ENCODE measurements around the gene DEFB132. TPM values are rescaled to one million over a fixed set of nuclear protein-coding genes. Genes with fewer than 3 reads are reported as not detected.

Gene DEFB132
- total and polyA plus RNA-seq, 2 of the 13 experiments (the other 11 are each of a cell fraction or from before 2014, with no cell fraction given), result not detected

GRCh38 chr20:309841-310644 is 52.5 kb downstream of the DEFB132 start (continued):
- TF ChIP-seq ZNF513 (CRISPR knock-in tag; conservative IDR thresholded peaks at IDR 0.05) (no peak), DNMT1 (CRISPR knock-in tag; IDR thresholded peaks at IDR 0.05) (no peak), ZNF775 (CRISPR knock-in tag; IDR thresholded peaks at IDR 0.05; ENCODE audit: borderline replicate concordance) (no peak; the same call in 1 of the 2 replicates), SP1 (IDR thresholded peaks at IDR 0.05) (no peak), SP1 (CRISPR knock-in tag; IDR thresholded peaks at IDR 0.05) (peak; percentile 73), FOXC1 (CRISPR knock-in tag; IDR thresholded peaks at IDR 0.05; ENCODE audit: borderline replicate concordance) (peak; percentile 71; the same call in 1 of the 2 replicates), ZNF710 (CRISPR knock-in tag; IDR thresholded peaks at IDR 0.05; ENCODE audit: borderline replicate concordance) (peak; percentile 98), TAF1 (CRISPR knock-in tag; IDR thresholded peaks at IDR 0.05) (peak; percentile 65), GATA4 (IDR thresholded peaks at IDR 0.05; ENCODE audit: borderline replicate concordance, low read depth) (no peak), ZSCAN31 (CRISPR knock-in tag; IDR thresholded peaks at IDR 0.05; ENCODE audit: low read depth) (peak; percentile 69; the same call in 1 of the 2 replicates), HMG20A (CRISPR knock-in tag; IDR thresholded peaks at IDR 0.05; ENCODE audit: borderline replicate concordance) (no peak), HIC2 (CRISPR knock-in tag; IDR thresholded peaks at IDR 0.05; ENCODE audit: low read depth) (peak; percentile 51; the same call in 1 of the 2 replicates), NR2F1 (CRISPR knock-in tag; IDR thresholded peaks at IDR 0.05) (0 out of 4 replicates have a peak, but pooled peaks of 1 of the 2 experiments have one; percentile 23), ZNF274 (CRISPR knock-in tag; IDR thresholded peaks at IDR 0.05) (peak; percentile 80), CBFB (CRISPR knock-in tag; IDR thresholded peaks at IDR 0.05) (no peak), ARID2 (CRISPR knock-in tag; IDR thresholded peaks at IDR 0.05; ENCODE audit: borderline replicate concordance) (0 out of 2 replicates have a peak, but pooled peaks have one; percentile 74), ZNF615 (CRISPR knock-in tag; IDR thresholded peaks at IDR 0.05; ENCODE audit: borderline replicate concordance) (no peak), ZBTB43 (CRISPR knock-in tag; conservative IDR thresholded peaks at IDR 0.05) (no peak), HOXA9 (CRISPR knock-in tag; IDR thresholded peaks at IDR 0.05; ENCODE audit: borderline replicate concordance) (peak; percentile 51; the same call in 1 of the 2 replicates), ZNF101 (CRISPR knock-in tag; IDR thresholded peaks at IDR 0.05; ENCODE audit: borderline replicate concordance, low read depth) (no peak), CBX1 (IDR thresholded peaks at IDR 0.05; ENCODE audit: low read depth) (no peak), PHF21A (CRISPR knock-in tag; IDR thresholded peaks at IDR 0.05) (no peak)

All from HepG2 (cell line).